Prostate gland (tissue), 2 donors: ENCODE data around the gene CAMSAP1. TPM values are rescaled to one million over a fixed set of nuclear protein-coding genes. Genes with fewer than 3 reads are reported as not detected.

Source experiments
- DNase-seq: peaks from one replicate; pipeline ENCODE4 v3.0.0-alpha.2; 2019; ENCODE audit warnings: low spot score
- H3K27ac ChIP-seq, 2 donors: fragments of 200-600 bp; sonication (generic); 2 replicates each; pipeline ENCODE4 v1.5.1; 2017 to 2019
- H3K27me3 ChIP-seq: fragments of 200-600 bp; sonication (generic); replicated peaks from 2 replicates; pipeline ENCODE4 v1.5.1; 2019; ENCODE audit not compliant: insufficient read depth
- H3K36me3 ChIP-seq, 2 donors: fragments of 200-600 bp; sonication (generic); 1 replicate in 1 of 2; 2 replicates in 1 of 2; pipeline versions ENCODE4 v1.5.1 to v1.8.1; 2017 to 2019
- H3K4me1 ChIP-seq: fragments of 200-600 bp; sonication (generic); replicated peaks from 2 replicates; pipeline ENCODE4 v1.5.1; 2019
- H3K4me3 ChIP-seq, 2 donors: fragments of 200-600 bp; sonication (generic); 2 replicates each; pipeline ENCODE4 v1.5.1; 2017 to 2019
- H3K9me3 ChIP-seq: fragments of 200-600 bp; sonication (generic); 2 replicates; pipeline ENCODE4 v1.5.1; 2017
- POLR2A ChIP-seq: fragments of 450-650 bp; IDR thresholded peaks from one replicate; pipeline ENCODE4 v1.6.1; 2016; ENCODE audit warnings: antibody characterized with exemption, mild to moderate bottlenecking
- POLR2AphosphoS5 ChIP-seq: sonication (generic); formaldehyde crosslinking; IDR thresholded peaks from one replicate; pipeline ENCODE4 v1.6.1; 2017; ENCODE audit warnings: antibody characterized with exemption
- WGBS: methylation state at CpG from one replicate; pipeline ENCODE4 v1.1.5; 2018; 5-methylcytosine and 5-hydroxymethylcytosine counted together
- intact Hi-C: fragments of 100-400 bp; cut with DNase I; formaldehyde crosslinking; loops from one replicate; pipeline ENCODE4 v1.14.2; 2022
- total RNA-seq, 2 donors: library from RNA; depleted of rRNA; stranded (reverse); fragments of >200 nt; gene quantifications; one replicate each; pipeline ENCODE4 v1.1.0, GENCODE V29; 2016
- TF ChIP-seq, protein P1 (sequence below), 4 experiments: fragments of 200-600 bp in 2 of 4; fragments of 450-650 bp in 2 of 4; sonication (generic) in 2 of 4; IDR thresholded peaks; 1 replicate in 3 of 4; 2 replicates in 1 of 4; pipeline ENCODE4 v1.5.1; 2016 to 2019; ENCODE audit warnings: antibody characterized with exemption in 4 of 4, mild to moderate bottlenecking in 2 of 4, moderate library complexity in 2 of 4

CAMSAP1 gene
- total RNA-seq, 2 donors from 2014 or later = 28.3 to 86.6 TPM

DNA sequence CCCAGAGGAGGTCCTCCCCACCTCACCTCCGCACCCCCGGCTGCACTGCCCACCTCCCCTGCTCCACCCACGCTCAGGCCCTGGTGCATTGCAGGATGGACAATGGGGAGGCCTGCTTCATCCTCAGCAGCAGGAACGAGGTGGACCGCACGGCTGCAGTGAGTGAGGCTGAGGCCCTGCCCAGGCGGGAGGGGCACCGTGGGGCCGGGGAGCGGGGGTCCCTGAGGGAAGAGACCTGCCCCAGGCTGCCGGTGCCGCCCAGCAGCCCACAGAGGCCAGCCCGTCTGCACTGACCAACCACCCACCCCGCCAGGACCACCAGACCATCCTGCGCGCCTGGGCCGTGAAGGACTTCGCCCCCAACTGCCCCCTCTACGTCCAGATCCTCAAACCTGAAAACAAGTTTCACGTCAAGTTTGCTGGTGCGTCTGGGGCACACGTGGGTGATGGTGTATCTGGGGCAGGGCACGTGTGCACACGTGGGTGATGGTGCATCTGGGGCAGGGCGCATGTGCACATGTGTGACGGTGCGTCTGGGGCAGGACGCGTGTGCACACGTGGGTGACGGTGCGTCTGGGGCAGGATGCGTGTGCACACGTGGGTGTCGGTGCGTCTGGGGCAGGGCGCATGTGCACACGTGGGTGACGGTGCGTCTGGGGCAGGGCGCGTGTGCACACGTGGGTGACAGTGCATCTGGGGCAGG, 138.7 kb downstream of the CAMSAP1 start:
- TF ChIP-seq POLR2AphosphoS5 (no peak), POLR2A (no peak)
- TF ChIP-seq, protein P1, sequence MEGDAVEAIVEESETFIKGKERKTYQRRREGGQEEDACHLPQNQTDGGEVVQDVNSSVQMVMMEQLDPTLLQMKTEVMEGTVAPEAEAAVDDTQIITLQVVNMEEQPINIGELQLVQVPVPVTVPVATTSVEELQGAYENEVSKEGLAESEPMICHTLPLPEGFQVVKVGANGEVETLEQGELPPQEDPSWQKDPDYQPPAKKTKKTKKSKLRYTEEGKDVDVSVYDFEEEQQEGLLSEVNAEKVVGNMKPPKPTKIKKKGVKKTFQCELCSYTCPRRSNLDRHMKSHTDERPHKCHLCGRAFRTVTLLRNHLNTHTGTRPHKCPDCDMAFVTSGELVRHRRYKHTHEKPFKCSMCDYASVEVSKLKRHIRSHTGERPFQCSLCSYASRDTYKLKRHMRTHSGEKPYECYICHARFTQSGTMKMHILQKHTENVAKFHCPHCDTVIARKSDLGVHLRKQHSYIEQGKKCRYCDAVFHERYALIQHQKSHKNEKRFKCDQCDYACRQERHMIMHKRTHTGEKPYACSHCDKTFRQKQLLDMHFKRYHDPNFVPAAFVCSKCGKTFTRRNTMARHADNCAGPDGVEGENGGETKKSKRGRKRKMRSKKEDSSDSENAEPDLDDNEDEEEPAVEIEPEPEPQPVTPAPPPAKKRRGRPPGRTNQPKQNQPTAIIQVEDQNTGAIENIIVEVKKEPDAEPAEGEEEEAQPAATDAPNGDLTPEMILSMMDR (IDR thresholded peaks at IDR 0.05) = no peak
- Histone ChIP-seq H3K4me3 (no peak overlapping the region), H3K27me3 (no peaks in the 10 kb centered on the region), H3K9me3 (no peaks in the 10 kb centered on the region), H3K36me3 (no peaks in the 10 kb centered on the region), H3K27ac (no peak overlapping the region), H3K4me1 (no peaks in the 10 kb centered on the region)
- intact Hi-C loops = no loop called here
- WGBS = 85% methylated on average over 41 of the region's 43 CpGs
- DNase-seq = no peak

DNA sequence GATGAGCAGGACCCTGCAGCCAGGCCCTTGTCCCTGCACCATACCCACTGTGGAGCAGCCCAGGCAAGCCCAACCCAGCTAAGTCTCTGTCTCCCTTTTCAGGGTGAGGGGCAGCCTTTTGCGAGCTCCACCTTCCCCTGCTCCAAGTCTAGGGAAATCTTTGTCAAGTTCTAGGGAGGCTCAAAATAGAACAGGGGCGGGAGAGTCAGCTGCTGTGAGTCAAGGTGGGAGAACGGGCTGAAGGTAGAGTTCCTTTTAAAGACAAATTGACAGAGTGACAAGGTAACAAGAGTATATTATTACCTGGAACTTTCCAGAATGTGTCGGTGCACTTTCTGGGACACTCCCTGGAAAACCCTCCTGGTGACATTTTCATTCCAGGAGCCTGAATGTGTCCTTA, 140.6 kb downstream of the CAMSAP1 start:
- no peaks in the 10 kb centered on the region for H3K27me3 ChIP-seq
- WGBS = 88% methylated on average over 4 of the region's 4 CpGs
- intact Hi-C loops = no loop called here
- TF ChIP-seq POLR2A = no peak
- TF ChIP-seq, protein P1 (IDR thresholded peaks at IDR 0.05) = no peak
- no peak for TF ChIP-seq POLR2AphosphoS5
- H3K4me1 ChIP-seq = no peaks in the 10 kb centered on the region
- no peak for DNase-seq
- no peaks in the 10 kb centered on the region for H3K36me3 ChIP-seq
- H3K9me3 ChIP-seq = no peaks in the 10 kb centered on the region
- no peak overlapping the region for H3K27ac ChIP-seq
- H3K4me3 ChIP-seq = no peak overlapping the region

DNA sequence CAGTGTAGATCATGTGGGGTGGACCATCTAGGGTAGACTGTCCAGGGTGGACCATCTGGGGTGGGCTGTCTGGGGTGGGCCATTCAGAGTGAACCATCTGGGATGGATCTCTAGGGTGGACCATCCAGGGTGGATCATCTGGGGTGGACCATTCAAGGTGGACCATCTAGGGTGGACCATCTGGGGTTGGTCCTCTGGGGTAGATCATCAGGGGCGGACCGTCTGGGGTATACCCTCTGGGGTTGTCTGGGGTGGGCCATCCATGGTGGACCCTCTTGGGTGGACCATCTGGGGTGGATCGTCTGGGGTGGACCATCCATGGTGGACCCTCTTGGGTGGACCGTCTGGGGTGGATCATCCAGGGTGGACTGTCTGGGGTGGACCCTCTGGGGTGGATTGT, 141.1 kb downstream of the CAMSAP1 start:
- H3K27ac ChIP-seq = no peak overlapping the region
- intact Hi-C loops = no loop called here
- no peak for TF ChIP-seq POLR2A
- no peak for TF ChIP-seq POLR2AphosphoS5
- TF ChIP-seq, protein P1 (IDR thresholded peaks at IDR 0.05) = no peak
- no peaks in the 10 kb centered on the region for H3K4me1 ChIP-seq
- H3K27me3 ChIP-seq = no peaks in the 10 kb centered on the region
- H3K9me3 ChIP-seq = no peaks in the 10 kb centered on the region
- no peak for DNase-seq
- H3K36me3 ChIP-seq = no peaks in the 10 kb centered on the region
- 94% methylated on average over 4 of the region's 4 CpGs for WGBS
- no peak overlapping the region for H3K4me3 ChIP-seq

DNA sequence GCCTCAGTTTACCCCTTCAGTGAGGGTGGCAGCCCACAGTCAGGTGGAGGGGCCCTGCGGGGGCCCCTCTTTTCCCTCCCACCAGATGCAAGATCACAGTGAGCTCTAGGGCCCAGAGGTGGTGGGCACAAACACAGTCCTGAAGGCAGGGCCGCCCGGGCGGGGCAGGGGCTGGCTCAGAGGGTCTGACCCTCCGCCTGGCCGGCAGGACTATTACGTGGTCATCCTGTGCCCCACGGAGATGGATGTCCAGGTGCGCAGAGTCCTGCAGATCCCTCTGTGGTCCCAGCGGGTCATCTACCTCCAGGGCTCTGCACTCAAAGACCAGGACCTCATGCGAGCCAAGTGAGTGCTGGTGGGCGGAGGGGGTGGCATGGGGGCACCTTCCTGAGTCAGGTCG, 141.9 kb downstream of the CAMSAP1 start:
- intact Hi-C loops = no loop called here
- H3K9me3 ChIP-seq = no peaks in the 10 kb centered on the region
- DNase-seq = no peak
- TF ChIP-seq, protein P1 (IDR thresholded peaks at IDR 0.05) = no peak
- TF ChIP-seq POLR2AphosphoS5 = no peak
- WGBS = 89% methylated on average over 9 of the region's 13 CpGs
- H3K36me3 ChIP-seq = no peaks in the 10 kb centered on the region
- no peak overlapping the region for H3K27ac ChIP-seq
- no peak overlapping the region for H3K4me3 ChIP-seq
- no peaks in the 10 kb centered on the region for H3K4me1 ChIP-seq
- H3K27me3 ChIP-seq = no peaks in the 10 kb centered on the region

DNA sequence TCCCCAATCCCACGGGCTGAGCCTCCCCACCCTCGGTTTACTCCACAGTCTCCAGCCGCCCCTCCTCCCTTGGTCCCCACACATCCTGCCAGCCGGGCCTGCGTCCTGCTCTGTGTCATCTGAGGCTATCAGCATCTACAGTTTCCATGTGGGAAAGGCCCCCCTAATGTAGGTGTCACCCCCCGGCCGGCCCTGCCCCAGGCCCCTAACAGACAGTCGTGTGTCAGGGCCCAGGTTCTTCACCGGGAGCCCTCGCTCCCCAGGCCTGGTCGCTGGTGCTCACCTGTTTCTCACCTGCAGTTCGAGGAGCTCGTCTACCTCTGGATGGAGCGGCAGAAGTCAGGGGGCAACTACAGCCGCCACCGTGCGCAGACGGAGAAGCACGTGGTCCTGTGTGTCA, 142.6 kb downstream of the CAMSAP1 start:
- intact Hi-C loops = no loop called here
- no peak overlapping the region for H3K4me3 ChIP-seq
- no peak overlapping the region for H3K27ac ChIP-seq
- 94% methylated on average over 19 of the region's 19 CpGs for WGBS
- TF ChIP-seq POLR2AphosphoS5 (no peak), POLR2A (no peak)
- TF ChIP-seq, protein P1 (IDR thresholded peaks at IDR 0.05) = no peak
- H3K4me1 ChIP-seq = no peaks in the 10 kb centered on the region
- H3K36me3 ChIP-seq = no peaks in the 10 kb centered on the region
- H3K27me3 ChIP-seq = no peaks in the 10 kb centered on the region
- H3K9me3 ChIP-seq = no peaks in the 10 kb centered on the region
- no peak for DNase-seq
